ENCODE results near the gene ANKS6.

The ANKS6 gene

GRCh38 chr9:98830554-98830953 lies 34.2 kb upstream of the ANKS6 start:
- DNase-seq (ENCODE audit: low spot score): no peak
- POLR2A ChIA-PET (ENCODE audit: low non-redundant PET): no interaction called here
- no peak for TF ChIP-seq CTCF (conservative IDR thresholded peaks at IDR 0.05; ENCODE audit: low read depth)
- CTCF ChIA-PET: interaction anchor here (0.5 to 0.6 kb wide), 2 partner anchors 141 to 148 kb away, joined by 3 to 4 read pairs; no protein-coding TSS in a partner anchor
- H3K27ac ChIP-seq: no peak overlapping the region

GRCh38 chr9:98829766-98830165 lies 33.4 kb upstream of the ANKS6 start:
- DNase-seq (ENCODE audit: low spot score): no peak
- ChIA-PET POLR2A (ENCODE audit: low non-redundant PET) (no interaction called here), CTCF (interaction anchor here (0.7 kb wide), 1 partner anchor 514 kb away, joined by 3 read pairs; no protein-coding TSS in a partner anchor)
- no peak for TF ChIP-seq CTCF (conservative IDR thresholded peaks at IDR 0.05; ENCODE audit: low read depth)
- no peak overlapping the region for H3K27ac ChIP-seq

- H3K27ac ChIP-seq: no peak overlapping the region
- POLR2A ChIA-PET (ENCODE audit: low non-redundant PET): no interaction called here
- no peak for TF ChIP-seq CTCF (conservative IDR thresholded peaks at IDR 0.05; ENCODE audit: low read depth)
- no peak for DNase-seq (ENCODE audit: low spot score)
- CTCF ChIA-PET: interaction anchor here (0.5 to 1.1 kb wide), 2 partner anchors 9 to 60 kb away, joined by 3 read pairs; no protein-coding TSS in a partner anchor
Measured at GRCh38 chr9:98826716-98827115, 30.4 kb upstream of the ANKS6 start.

GRCh38 chr9:98825414-98825813 lies 29.1 kb upstream of the ANKS6 start:
- TF ChIP-seq CTCF (conservative IDR thresholded peaks at IDR 0.05; ENCODE audit: low read depth): no peak
- ChIA-PET CTCF (interaction anchor here (0.6 to 1.4 kb wide), 3 partner anchors 15 to 1463 kb away, joined by 3 to 6 read pairs (median 3); no protein-coding TSS in a partner anchor), POLR2A (ENCODE audit: low non-redundant PET) (no interaction called here)
- no peak overlapping the region for H3K27ac ChIP-seq
- no peak for DNase-seq (ENCODE audit: low spot score)

GRCh38 chr9:98823666-98824334 lies 27.4 kb upstream of the ANKS6 start:
- CTCF ChIA-PET: interaction anchor here (0.6 kb wide), 1 partner anchor 610 kb away, joined by 3 read pairs; no protein-coding TSS in a partner anchor
- POLR2A ChIA-PET (ENCODE audit: low non-redundant PET): interaction anchor here (0.5 kb wide), 1 partner anchor 23 kb away, joined by 8 read pairs; no protein-coding TSS in a partner anchor
- DNase-seq (ENCODE audit: low spot score): no peak
- no peak for TF ChIP-seq CTCF (conservative IDR thresholded peaks at IDR 0.05; ENCODE audit: low read depth)
- no peak overlapping the region for H3K27ac ChIP-seq

GRCh38 chr9:98822661-98823060 lies 26.3 kb upstream of the ANKS6 start:
- H3K27ac ChIP-seq: no peak overlapping the region
- POLR2A ChIA-PET (ENCODE audit: low non-redundant PET): no interaction called here
- CTCF ChIA-PET: interaction anchor here (0.7 kb wide), 1 partner anchor 145 kb away, joined by 3 read pairs; no protein-coding TSS in a partner anchor
- no peak for DNase-seq (ENCODE audit: low spot score)
- TF ChIP-seq CTCF (conservative IDR thresholded peaks at IDR 0.05; ENCODE audit: low read depth): no peak

Data from RWPE1 (cell line).